Activated CD8-positive, alpha-beta memory T cell treated with anti-CD3 and anti-CD28 coated beads, Interleukin-2, amount 10 ng/mL, durations not matched to agents 7 days and 5 days (primary cell): Measurements from ENCODE around the gene EEF2. TPM values are rescaled to one million over a fixed set of nuclear protein-coding genes. Genes with fewer than 3 reads are reported as not detected.
"Not testable (repeated sequence)": the region's sequence is repeated elsewhere in the genome, so short reads cannot be mapped to it uniquely, and the experiment has no call there.

ENCODE experiments used
- ATAC-seq: fragments of 150-1000 bp; cut with Tn5 transposase; one replicate; pipeline ENCODE4 v1.10.0; 2021; ENCODE audit warnings: moderate library complexity
- CTCF ChIA-PET: fragments of 350-600 bp; sonication (Branson Sonifier 250); formaldehyde crosslinking; loops from one replicate; lab custom pipeline; 2021; ENCODE audit warnings: antibody characterized with exemption; lab: Charles Lee
- DNase-seq: peaks from one replicate; pipeline ENCODE4 v3.0.0-alpha.2; 2020
- H3K27ac Mint-ChIP-seq: one replicate; pipeline ENCODE4 v1.8.0; 2021; ENCODE audit warnings: mild to moderate bottlenecking, mixed read lengths
- H3K27me3 Mint-ChIP-seq: one replicate; pipeline ENCODE4 v1.8.0; 2021; ENCODE audit warnings: mixed read lengths
- H3K36me3 Mint-ChIP-seq: one replicate; pipeline ENCODE4 v1.8.0; 2021; ENCODE audit warnings: mild to moderate bottlenecking, mixed read lengths
- H3K4me1 Mint-ChIP-seq: one replicate; pipeline ENCODE4 v1.8.0; 2021; ENCODE audit warnings: mixed read lengths
- H3K4me3 Mint-ChIP-seq: one replicate; pipeline ENCODE4 v1.8.0; 2021; ENCODE audit warnings: mild to moderate bottlenecking, moderate library complexity, mixed read lengths
- H3K9me3 Mint-ChIP-seq: one replicate; pipeline ENCODE4 v1.8.0; 2022; ENCODE audit warnings: low read depth, mixed read lengths
- total RNA-seq, 2 experiments: library from RNA; stranded (reverse); gene quantifications; one replicate each; pipeline ENCODE4 v1.2.3, GENCODE V29; 2021

The EEF2 gene
- total RNA-seq, 2 experiments from 2014 or later, result 1,382 to 1,952 TPM

DNA sequence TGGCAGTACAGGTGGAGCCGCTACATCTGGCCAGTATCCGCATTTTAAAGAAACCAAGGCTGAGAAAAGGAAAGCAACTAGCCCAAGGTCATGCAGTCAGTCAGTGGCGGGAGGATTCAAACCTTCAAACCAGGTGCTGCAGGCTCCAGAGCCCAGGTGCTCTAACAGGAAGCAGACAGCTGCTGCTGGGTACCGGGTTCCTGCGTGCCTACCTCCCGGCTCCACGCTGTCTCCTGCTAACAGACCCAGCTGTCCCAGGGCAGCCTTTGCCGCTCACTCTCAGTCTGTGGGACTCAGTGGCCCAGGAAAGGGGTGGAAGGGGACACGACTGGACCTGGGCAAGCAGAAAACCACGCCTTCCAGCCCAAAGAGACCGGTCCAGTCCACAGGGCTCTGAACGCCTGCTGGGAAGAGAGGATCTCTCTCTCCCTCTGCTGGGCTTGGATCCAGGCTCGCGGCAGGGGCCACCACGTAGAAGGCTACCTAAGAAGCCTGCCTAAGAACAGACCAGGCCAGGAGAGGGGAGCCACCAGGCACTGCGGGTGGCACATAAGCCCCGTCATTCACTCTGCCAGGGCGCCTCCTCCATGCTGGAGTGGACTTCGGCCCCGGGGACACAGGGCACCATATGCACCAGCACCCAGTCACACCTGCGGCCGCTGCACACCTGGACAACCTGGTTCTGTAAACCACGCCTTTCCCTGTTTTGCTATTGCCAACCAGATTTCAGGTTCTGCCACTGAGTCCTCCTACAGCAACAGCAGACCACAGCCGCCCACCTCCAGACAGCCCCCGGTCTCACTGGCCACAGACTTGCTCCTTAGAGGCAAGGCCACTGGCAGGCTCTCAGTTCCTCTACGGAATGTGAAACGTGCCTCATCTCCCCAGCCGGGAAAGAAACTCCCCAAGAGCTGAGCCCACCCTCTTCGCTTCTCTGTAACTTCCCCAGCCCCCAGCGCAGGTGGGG lies 18.9 kb downstream of the EEF2 start:
- Mint-ChIP-seq H3K27me3 (no peaks in the 10 kb centered on the region), H3K27ac (no peak overlapping the region), H3K9me3 (no peaks in the 10 kb centered on the region), H3K4me1 (peaks cover 23% of the 10 kb centered on the region), H3K4me3 (no peak overlapping the region), H3K36me3 (peaks cover 9% of the 10 kb centered on the region)
- ATAC-seq (no peak), DNase-seq (no peak)
- CTCF ChIA-PET, result no interaction called here

DNA sequence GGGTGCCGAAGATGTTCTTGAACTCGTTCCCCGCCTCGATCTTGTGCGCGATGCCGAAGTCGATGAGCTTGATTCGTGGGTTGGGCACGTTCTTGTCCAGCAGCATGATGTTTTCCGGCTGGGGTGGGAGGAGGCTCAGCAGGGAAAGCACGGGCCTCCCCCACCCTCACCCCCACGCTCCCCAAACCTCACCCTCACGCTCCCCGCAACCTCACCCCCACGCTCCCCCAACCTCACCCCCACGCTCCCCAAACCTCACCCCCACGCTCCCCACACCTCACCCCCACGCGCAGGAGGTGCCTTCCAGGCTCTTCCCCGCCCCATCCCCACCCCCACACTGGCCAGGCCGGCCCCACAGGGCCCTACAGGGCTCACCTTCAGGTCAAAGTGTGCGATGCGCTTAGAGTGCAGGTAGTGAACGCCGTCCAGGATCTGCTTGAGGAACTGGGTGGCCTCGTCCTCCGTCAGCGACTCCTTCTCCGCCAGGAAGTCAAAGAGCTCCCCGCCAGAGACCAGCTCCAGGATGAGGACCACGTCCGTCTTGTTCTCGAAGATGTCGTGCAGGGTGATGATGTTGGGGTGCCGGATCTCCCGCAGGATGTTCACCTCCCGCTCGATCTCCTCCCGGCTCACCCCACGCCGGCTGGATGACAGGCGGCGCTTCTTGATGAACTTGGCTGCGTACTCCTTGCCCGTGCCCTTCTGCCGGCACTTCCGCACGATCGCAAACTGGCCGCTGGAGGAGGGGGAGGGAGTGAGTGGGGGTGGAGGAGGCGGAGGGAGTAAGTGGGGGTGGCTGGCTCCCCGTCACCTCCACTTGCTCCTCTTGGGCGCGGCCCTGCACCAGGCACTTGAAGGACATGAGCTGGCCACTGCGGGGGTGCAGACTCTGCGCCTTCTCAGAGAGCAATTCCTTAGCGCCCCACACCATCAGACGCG lies 20.7 kb downstream of the EEF2 start:
- Mint-ChIP-seq H3K27ac (no peak overlapping the region), H3K9me3 (no peaks in the 10 kb centered on the region), H3K27me3 (no peaks in the 10 kb centered on the region), H3K36me3 (peaks cover 10% of the 10 kb centered on the region), H3K4me3 (no peak overlapping the region), H3K4me1 (peaks cover 10% of the 10 kb centered on the region)
- CTCF ChIA-PET, result no interaction called here
- ATAC-seq (no peak), DNase-seq (no peak)

DNA sequence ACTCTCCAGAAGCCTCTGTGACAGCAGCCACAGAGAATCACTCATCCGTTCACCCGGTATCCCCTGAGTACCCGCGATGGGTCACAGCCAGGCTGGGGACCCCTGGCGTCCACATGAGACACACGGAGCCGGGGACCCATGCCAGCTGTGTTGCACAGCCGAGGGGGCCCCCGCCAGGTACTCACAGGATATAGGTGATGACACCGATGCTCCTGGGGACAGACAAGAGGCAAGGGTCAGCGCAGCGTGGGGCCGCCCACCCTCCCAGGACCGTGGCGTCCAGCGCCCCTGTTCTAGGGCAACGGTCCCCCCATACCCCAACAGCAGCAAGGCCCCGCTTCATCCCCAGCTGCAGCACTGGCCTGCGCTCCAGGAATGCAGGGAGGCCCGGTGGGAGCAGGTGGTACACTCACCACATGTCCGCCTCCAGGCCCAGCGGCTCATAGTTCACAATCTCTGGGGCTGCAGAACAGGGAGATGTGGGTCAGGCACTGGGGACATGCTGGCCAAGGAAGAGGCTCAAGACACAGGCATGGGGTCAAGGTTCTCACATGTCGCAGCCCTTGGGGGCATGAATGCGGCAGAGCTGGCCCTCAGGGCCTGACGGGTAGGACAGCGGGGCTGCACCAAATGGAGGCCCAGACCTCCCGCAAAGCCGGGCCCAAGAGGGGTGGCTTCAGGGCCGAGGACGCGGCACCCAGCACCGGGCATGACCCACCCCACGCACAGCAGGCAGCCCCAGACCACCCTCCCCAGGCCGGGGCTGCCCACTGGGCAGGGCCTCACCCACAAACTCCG lies 21.6 kb downstream of the EEF2 start:
- DNase-seq, result no peak
- Mint-ChIP-seq H3K27ac (no peak overlapping the region), H3K9me3 (no peaks in the 10 kb centered on the region), H3K4me1 (peaks cover 3% of the 10 kb centered on the region), H3K36me3 (peaks cover 10% of the 10 kb centered on the region), H3K27me3 (no peaks in the 10 kb centered on the region), H3K4me3 (no peak overlapping the region)
- no peak for ATAC-seq
- CTCF ChIA-PET, result no interaction called here

DNA sequence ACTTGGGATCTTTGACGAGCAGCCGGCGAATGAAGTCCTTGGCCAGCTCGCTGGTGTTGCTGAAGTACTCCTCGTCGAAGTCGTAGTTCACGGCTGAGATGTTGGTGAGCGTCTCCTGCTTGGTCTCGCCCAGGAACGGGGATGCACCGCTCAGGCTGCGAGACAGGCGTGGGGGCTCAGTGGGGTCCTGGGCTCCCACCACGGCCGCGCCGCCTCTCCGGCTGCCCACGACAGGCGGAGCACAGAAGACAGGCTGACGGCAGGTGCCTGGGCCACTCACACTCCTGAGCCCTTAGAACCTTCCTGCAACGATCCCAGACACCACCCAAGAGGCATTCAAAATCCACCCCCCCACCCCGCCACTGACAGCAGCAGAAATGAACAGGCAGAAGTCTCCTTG lies 24.3 kb downstream of the EEF2 start:
- Mint-ChIP-seq H3K27ac (no peak overlapping the region), H3K4me3 (no peak overlapping the region), H3K9me3 (no peaks in the 10 kb centered on the region), H3K36me3 (peaks cover 10% of the 10 kb centered on the region), H3K4me1 (no peaks in the 10 kb centered on the region), H3K27me3 (no peaks in the 10 kb centered on the region)
- no peak for DNase-seq
- no peak for ATAC-seq
- CTCF ChIA-PET, result no interaction called here

DNA sequence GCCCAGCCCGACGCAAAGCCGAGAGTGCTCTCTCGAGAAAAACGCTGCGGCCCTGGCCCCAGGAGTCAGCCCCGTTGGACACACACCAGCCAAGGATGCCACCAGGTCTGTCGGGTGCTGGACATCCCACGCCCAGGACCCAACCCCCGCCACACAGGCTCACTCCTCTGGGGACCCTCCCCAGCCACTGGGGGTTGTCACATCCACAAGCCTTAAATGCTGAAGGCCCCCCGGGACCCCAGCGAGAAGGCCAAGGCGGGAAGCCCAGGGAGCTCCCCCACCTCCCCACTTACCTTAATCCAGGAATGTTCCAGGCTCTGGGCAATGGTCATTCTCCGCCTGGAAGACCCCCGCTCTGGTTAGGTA lies 25.5 kb downstream of the EEF2 start:
- Mint-ChIP-seq H3K4me1 (no peaks in the 10 kb centered on the region), H3K27ac (no peak overlapping the region)
- CTCF ChIA-PET, result no interaction called here

DNA sequence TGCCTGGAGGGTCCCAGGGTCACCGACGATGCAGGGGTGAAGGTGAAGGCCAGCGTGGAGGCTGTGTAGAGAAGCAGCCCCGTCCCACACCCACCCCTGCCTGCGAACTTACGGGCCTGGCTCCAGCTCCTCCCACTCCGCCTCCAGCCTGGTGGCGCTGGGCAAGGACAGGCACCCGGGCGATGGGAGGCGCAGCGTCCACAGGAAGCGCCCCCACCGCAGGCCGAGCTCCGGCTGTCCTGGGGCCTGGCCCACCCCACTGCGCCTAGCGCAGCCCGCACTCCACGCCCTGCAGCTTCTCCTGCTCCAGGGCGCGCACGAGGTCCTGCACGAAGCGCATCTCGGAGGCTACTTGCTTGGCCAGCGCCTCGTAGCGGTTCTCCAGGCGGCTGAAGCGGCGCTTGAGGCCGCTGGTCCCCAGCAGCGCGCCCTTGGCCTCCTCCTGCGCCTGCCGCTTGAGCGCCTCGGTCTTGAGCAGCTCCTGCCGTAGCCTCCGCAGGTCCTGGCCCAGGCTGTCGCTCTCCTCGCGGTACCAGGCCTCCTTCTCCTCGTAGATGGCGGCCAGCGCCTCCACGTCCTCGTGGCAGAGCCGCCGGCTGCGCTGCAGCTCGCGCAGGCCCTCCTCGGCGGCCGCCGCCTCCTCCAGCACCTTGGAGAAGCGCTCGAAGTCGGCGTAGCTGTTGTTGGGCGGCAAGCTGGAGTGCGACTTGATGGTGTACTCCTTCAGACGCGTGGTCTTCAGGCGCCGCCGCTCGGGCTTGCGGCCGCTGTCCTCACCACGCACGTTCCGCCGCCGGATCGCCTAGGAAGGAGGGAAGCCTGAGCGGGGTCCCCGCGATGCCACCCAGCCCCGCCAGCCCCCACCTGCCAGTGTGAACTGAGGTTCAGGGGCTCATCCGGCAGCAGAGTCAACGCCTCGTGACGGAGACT lies 26.2 kb downstream of the EEF2 start:
- Mint-ChIP-seq H3K4me3 (no peak overlapping the region), H3K36me3 (peaks cover 5% of the 10 kb centered on the region), H3K4me1 (no peaks in the 10 kb centered on the region), H3K9me3 (no peaks in the 10 kb centered on the region), H3K27ac (no peak overlapping the region), H3K27me3 (no peaks in the 10 kb centered on the region)
- no peak for DNase-seq
- CTCF ChIA-PET, result no interaction called here
- ATAC-seq, result no peak

More for the DNA sequence above, 25.5 kb downstream of the EEF2 start:
- ATAC-seq (no peak), DNase-seq (no peak)
- H3K9me3 Mint-ChIP-seq, result no peaks in the 10 kb centered on the region
- H3K36me3 Mint-ChIP-seq, result peaks cover 8% of the 10 kb centered on the region
- no peaks in the 10 kb centered on the region for H3K27me3 Mint-ChIP-seq
- H3K4me3 Mint-ChIP-seq, result no peak overlapping the region

DNA sequence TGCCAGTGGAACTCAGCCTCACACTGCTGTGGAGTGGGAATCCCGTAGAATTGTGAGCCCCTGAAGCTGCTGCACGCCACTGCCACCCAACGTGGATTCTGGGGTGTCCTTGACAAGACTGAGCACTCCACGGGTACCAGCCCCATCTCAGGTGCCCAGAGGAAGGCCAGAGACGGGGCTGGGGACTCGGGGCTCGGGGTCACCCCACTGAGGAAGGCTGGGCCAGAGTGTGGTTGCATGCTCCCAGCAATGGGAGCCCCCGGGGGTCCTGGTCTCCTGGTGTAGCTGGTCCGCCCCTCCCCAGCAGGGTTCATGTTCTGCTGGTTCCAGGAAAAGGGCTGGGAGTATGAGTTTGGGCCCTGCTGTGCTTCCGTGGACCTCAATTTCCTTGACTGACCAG lies 29.6 kb downstream of the EEF2 start:
- H3K9me3 Mint-ChIP-seq, result no peaks in the 10 kb centered on the region
- ATAC-seq (no peak), DNase-seq (no peak)
- H3K27me3 Mint-ChIP-seq, result no peaks in the 10 kb centered on the region
- peaks cover 1% of the 10 kb centered on the region for H3K36me3 Mint-ChIP-seq
- H3K27ac Mint-ChIP-seq, result no peak overlapping the region
- no peak overlapping the region for H3K4me3 Mint-ChIP-seq
- peaks cover 3% of the 10 kb centered on the region for H3K4me1 Mint-ChIP-seq
- CTCF ChIA-PET, result no interaction called here

DNA sequence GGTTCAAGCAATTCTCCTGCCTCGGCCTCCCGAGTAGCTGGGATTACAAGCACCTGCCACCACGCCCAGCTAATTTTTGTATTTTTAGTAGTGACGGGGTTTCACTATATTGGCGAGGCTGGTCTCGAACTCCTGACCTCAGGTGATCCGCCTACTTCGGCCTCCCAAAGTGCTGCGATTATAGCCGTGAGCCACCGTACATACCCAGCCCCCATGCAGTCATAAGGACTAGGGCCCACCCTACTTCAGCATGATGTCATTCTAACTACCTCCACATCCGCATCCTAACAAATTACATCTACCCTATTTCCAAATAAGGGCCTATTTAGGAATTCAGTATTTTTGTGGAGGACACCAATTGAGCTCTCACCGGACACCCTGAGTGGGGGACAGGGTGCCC lies 30.0 kb downstream of the EEF2 start:
- H3K4me1 Mint-ChIP-seq, ATAC-seq, H3K27me3 Mint-ChIP-seq, H3K9me3 Mint-ChIP-seq, CTCF ChIA-PET, H3K36me3 Mint-ChIP-seq, DNase-seq, H3K27ac Mint-ChIP-seq, H3K4me3 Mint-ChIP-seq: not testable (repeated sequence)

DNA sequence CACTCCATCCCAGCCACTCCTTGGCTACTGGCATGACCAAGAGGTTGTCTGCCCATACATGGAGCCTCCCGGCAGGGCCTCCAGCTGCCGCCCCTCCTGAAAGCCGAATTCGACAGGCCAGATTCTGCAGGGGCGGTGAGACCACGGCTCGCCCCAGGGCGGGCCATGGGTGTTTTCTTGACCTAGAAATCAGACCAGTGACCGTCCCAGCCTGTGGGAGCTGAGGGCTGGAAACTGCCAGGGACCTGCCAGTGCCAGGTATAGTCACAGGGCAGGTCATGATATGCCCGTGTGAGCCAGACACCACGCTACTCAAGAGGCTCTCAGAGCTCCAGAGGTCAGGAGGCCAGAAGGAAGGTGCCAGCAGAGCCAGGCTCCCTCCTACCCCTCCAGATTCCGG lies 31.2 kb downstream of the EEF2 start:
- Mint-ChIP-seq H3K27ac (no peak overlapping the region), H3K9me3 (no peaks in the 10 kb centered on the region), H3K4me1 (peaks cover 3% of the 10 kb centered on the region), H3K36me3 (no peaks in the 10 kb centered on the region), H3K4me3 (no peak overlapping the region), H3K27me3 (no peaks in the 10 kb centered on the region)
- CTCF ChIA-PET, result no interaction called here
- no peak for ATAC-seq
- DNase-seq, result no peak

DNA sequence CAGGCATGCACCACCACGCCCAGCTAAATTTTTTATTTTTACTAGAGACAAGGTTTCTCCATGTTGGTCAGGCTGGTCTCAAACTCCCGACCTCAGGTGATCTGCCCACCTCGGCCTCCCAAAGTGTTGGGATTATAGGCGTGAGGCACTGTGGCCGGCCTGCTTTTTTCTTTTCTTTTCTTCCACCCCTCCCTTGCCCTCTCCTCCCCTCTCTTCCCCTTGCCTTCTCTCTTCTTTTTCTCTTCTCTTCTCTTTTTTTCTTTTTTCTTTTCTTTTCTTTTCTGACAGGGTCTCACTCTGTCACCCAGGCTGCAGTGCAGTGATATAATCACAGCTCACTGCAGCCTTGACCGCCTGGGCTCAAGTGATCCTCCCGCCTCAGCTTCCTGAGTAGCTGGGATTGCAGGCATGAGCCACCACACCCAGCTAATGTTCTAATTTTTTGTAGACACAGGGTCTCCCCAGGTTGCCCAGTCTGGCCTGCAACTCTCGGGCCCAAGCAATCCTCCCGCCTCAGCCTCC lies 32.4 kb downstream of the EEF2 start:
- H3K27me3 Mint-ChIP-seq, H3K4me3 Mint-ChIP-seq, H3K36me3 Mint-ChIP-seq, H3K9me3 Mint-ChIP-seq, ATAC-seq, CTCF ChIA-PET, H3K4me1 Mint-ChIP-seq, H3K27ac Mint-ChIP-seq, DNase-seq: not testable (repeated sequence)

DNA sequence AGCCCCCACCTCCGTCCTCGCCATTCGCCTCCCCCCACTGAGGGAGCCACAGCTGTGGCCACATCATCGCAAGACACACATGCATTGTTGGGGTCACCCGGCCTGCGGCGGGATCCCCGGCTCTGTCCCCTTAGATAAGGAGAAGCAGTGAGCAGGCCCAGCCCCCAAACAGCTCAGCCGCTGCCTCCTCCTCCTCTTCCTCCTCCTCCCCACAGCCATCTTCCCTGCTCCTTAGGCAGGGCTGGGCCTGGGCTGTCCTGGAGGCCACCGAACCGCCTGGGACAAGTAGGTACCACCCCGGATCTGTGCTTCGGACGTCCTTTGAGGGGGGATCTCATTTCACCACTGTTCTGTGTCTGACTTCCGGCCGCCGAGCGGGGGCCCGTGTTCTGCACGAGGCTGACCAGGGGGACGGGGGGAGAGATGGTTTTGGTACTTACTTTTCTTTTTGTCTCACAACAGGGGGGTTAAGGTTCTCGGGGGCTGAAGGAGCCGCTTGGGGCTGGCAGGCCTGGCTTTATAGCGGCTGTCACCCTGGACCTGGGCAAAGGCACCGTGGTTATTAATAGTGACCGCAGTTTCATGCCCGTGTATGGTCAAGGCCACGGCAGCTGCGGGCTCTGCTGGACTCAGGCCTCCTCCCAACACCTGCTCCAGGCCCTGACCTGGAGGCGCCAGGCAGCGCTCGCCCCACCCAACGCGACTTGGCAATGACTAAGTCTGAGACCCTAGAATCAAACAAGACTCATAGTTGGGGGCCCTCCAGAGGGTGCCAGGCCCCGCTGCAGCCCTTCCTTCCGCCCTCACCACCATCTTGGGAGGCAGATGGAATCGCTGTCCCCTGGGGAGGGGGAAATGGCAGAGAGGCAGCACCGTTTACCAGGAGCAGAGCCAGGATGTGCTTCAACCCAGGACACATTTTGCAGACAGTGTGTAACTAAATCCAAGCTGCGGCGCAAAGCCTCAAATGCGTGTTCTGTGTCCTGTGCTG lies 34.1 kb downstream of the EEF2 start:
- Mint-ChIP-seq H3K4me3 (peak overlapping the region; percentile 51), H3K4me1 (peaks cover 3% of the 10 kb centered on the region), H3K36me3 (no peaks in the 10 kb centered on the region), H3K27ac (peak overlapping the region; percentile 77), H3K9me3 (no peaks in the 10 kb centered on the region), H3K27me3 (no peaks in the 10 kb centered on the region)
- DNase-seq (no peak), ATAC-seq (peak; percentile 43)
- CTCF ChIA-PET, result no interaction called here
